Activated CD4-positive, alpha-beta T cell treated with anti-CD3 and anti-CD28 coated beads, Interleukin-2, amount 10 ng/mL, durations not matched to agents 24 days and 14 days (primary cell): ENCODE measurements around the gene TAOK3. TPM values are rescaled to one million over a fixed set of nuclear protein-coding genes. Genes with fewer than 3 reads are reported as not detected.
"Not testable (repeated sequence)": the region's sequence is repeated elsewhere in the genome, so short reads cannot be mapped to it uniquely, and the experiment has no call there.

Source experiments
- DNase-seq: peaks from one replicate; pipeline ENCODE4 v3.0.0; 2022
- H3K27ac Mint-ChIP-seq: one replicate; pipeline ENCODE4 v1.8.0; 2022; ENCODE audit warnings: mild to moderate bottlenecking, mixed read lengths
- H3K27me3 Mint-ChIP-seq: one replicate; pipeline ENCODE4 v1.8.0; 2022; ENCODE audit warnings: mixed read lengths
- H3K36me3 Mint-ChIP-seq: one replicate; pipeline ENCODE4 v1.8.0; 2022; ENCODE audit warnings: low read depth, mild to moderate bottlenecking, mixed read lengths
- H3K4me1 Mint-ChIP-seq: one replicate; pipeline ENCODE4 v1.8.0; 2021; ENCODE audit warnings: mixed read lengths
- H3K4me3 Mint-ChIP-seq: one replicate; pipeline ENCODE4 v1.8.0; 2022; ENCODE audit warnings: mild to moderate bottlenecking, moderate library complexity, mixed read lengths
- H3K9me3 Mint-ChIP-seq: one replicate; pipeline ENCODE4 v1.8.0; 2021; ENCODE audit warnings: mixed read lengths
- intact Hi-C: fragments of 100-400 bp; cut with micrococcal nuclease; formaldehyde crosslinking; loops from one replicate; pipeline ENCODE4 v1.15.1; 2023
- total RNA-seq: library from RNA; stranded (reverse); gene quantifications from 2 replicates; pipeline ENCODE4 v1.2.3, GENCODE V29; 2022

The TAOK3 gene
- total RNA-seq: 51.8 and 53.4 TPM in 2 replicates

DNA sequence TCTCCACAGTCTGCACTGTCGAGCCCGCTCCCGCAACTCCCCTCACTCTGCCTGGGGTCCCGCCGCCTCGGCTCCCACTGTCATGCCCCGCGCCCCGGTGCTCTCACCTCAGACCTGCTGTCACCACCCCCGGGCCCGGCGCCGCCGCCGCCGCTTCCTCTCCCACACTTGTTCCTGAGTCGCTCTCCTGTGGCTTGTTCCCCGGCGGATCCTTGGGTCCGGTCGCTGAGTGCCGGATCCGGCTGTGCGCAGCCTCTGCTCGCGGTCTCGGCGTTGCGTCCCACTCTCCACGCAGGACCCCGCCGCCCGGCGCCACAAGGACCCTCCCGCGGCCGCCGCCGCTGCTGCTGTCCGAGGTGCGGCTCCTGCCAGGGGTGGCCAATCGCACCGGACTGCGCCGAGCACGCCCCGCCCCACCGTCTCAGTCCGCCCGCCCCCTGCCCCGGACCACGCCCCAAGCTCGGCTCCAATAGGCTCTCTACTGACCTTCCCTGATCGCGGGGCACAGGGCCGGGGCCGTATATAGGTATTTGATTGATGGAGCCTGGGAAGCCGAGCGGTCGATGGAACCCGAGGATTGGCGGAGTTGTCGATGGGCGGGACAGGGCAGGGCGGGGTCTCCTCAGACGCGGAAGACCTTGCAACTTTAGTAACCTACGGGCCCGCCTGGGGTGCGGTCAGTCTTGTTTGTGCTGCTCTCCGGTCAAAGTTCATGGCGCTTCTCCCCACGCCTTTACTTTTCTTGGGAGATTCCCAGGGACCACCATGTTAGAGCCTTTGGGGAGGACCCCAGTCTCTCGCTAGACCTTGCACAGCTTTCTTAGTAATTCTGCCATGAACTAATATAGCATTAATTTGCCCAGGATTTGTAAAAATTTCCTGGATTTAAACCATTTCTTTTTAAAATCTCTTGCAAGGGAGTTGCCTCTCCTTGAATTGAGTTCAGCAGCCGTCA is at the start of gene TAOK3:
Gene TAOK3, minus strand, starts transcription at position 367 of the 955 bp plus-strand sequence. CDS start 117,340 bp downstream, outside the sequence.
- H3K4me3 Mint-ChIP-seq: peak within 1 kb of the TSS; percentile 97
- peak; percentile 98 for DNase-seq
- intact Hi-C loops: loop anchor here (1.0 to 10.0 kb wide), 4 partner anchors 14 to 1178 kb away; partner anchors contain the start of genes FBXO21 and PEBP1
- peaks cover 44% of the 10 kb centered on the region for H3K4me1 Mint-ChIP-seq
- peak within 1 kb of the TSS; percentile 92 for H3K27ac Mint-ChIP-seq
- H3K9me3 Mint-ChIP-seq: no peaks in the 10 kb centered on the region
- H3K36me3 Mint-ChIP-seq: peaks cover 7% of the 10 kb centered on the region
- peaks cover 15% of the 10 kb centered on the region for H3K27me3 Mint-ChIP-seq

DNA sequence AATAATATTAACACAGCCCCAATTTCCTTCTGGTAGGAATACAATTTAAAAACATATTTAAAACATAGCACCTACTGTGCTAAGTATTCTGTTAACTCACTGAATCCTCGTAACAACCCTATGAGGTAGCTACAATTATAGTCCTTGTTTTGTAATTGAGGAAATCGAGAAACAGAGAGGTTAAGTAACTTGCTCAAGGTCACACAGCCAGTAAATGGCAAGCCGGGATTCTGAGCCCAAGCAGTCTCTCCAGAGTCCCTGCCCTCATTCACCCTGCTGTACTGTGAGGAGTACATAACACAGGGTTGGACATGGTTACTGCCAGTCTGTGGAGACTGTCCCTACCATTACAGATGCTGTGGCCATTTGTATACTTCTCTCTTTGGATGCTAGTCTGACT is 48.0 kb upstream of the TAOK3 start:
- no peaks in the 10 kb centered on the region for H3K9me3 Mint-ChIP-seq
- intact Hi-C loops: no loop called here

DNA sequence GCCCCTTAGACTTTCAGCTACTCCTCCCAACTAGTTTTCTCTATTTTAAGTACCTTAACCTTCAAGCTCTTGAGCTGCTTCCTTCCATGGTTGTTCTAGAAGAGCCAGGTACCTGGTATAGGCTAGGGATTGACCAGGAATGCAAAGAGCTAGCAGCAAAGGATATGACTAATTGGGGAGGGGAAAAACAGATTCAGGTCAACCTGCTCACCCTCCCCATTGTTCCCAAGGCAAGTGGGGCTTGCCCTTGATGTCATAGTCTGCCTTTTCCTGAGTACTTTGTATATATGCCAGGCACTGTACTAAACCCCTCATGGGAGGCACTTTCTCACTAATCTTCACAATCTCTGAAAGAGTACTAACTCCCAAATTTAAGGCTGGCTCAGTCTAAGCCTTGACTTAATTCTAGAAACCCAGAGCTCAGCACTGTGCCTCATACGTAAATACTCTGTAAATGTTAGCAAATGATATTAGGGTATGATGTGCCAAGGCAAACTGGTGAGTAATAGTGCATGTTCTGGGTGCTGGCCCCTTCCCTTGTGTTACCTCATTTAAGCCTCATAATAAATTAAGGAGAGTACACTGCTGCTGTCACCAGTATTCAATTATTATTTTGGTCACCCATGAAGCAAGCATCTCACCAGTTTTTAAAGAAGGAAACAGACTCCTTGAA is 45.8 kb upstream of the TAOK3 start:
- H3K9me3 Mint-ChIP-seq: no peaks in the 10 kb centered on the region
- H3K27ac Mint-ChIP-seq: no peak overlapping the region
- H3K27me3 Mint-ChIP-seq: no peaks in the 10 kb centered on the region
- peaks cover 35% of the 10 kb centered on the region for H3K36me3 Mint-ChIP-seq
- no peak overlapping the region for H3K4me3 Mint-ChIP-seq
- DNase-seq: no peak
- intact Hi-C loops: no loop called here
- no peaks in the 10 kb centered on the region for H3K4me1 Mint-ChIP-seq

More for the DNA sequence above, 48.0 kb upstream of the TAOK3 start:
- H3K36me3 Mint-ChIP-seq: peaks cover 16% of the 10 kb centered on the region
- DNase-seq: no peak
- no peak overlapping the region for H3K4me3 Mint-ChIP-seq
- H3K27me3 Mint-ChIP-seq: no peaks in the 10 kb centered on the region
- no peaks in the 10 kb centered on the region for H3K4me1 Mint-ChIP-seq
- H3K27ac Mint-ChIP-seq: no peak overlapping the region

DNA sequence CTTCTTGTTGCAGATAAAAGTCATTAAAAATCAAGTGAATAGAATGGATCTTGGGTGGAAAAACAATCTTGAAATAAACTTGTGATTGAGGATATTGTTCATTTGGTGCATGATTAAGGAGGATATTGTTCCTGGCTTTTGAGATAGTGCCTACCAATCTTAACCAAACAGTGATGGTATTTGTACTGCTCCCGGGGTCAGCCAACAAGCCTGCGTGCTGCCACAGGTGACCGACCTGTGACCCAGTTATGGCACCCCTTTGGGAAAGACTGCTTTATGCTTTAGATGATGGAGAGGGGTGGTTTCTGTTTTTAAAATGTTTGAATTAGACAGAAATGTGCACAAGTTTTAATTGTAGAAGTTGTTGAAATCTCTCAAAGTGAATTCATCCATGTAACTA is 45.2 kb upstream of the TAOK3 start:
- Mint-ChIP-seq H3K36me3 (peaks cover 40% of the 10 kb centered on the region), H3K27me3 (no peaks in the 10 kb centered on the region), H3K27ac (no peak overlapping the region), H3K9me3 (no peaks in the 10 kb centered on the region), H3K4me1 (no peaks in the 10 kb centered on the region), H3K4me3 (no peak overlapping the region)
- intact Hi-C loops: no loop called here
- no peak for DNase-seq

DNA sequence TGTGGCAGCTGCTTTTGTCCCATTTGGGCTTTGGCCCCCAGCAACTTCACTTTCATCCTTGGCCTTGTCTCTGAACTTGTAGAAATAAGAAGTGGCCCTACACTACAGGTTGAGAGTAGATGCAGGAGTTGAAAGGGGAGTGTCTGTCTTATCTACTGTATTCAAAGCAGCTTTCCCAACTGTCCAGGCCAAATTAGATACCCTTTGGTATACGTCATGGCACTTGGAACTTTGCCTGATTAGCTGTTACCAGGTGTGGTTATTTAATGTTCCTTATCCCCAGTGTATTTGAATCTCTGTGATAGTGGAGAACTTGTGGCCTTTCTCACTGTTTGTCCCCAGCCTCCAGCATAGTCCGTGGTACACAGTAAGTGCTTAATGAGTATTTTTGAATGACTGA is 37.1 kb upstream of the TAOK3 start:
- peaks cover 6% of the 10 kb centered on the region for H3K9me3 Mint-ChIP-seq
- H3K4me3 Mint-ChIP-seq: no peak overlapping the region
- DNase-seq: no peak
- no peaks in the 10 kb centered on the region for H3K27me3 Mint-ChIP-seq
- H3K27ac Mint-ChIP-seq: no peak overlapping the region
- no peaks in the 10 kb centered on the region for H3K4me1 Mint-ChIP-seq
- H3K36me3 Mint-ChIP-seq: peaks cover 59% of the 10 kb centered on the region
- intact Hi-C loops: loop anchor here (5.0 to 10.0 kb wide), 3 partner anchors 445 to 1005 kb away; no protein-coding TSS in a partner anchor

DNA sequence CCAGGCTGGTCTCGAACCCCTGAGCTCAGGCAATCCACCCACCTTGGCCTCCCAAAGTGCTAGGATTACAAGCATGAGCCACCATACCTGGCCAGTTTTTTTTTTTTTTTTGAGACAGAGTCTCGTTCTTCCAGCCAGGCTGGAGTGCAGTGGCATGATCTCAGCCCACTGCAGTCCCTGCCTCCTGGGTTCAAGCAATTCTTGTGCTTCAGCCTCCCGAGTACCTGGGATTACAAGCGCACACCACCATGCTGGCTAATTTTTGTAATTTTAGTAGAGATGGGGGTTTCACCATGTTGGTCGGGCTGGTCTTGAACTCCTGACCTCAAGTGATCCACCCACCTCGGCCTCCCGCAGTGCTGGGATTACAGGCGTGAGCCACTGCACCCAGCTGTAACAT is 35.5 kb upstream of the TAOK3 start:
- H3K9me3 Mint-ChIP-seq, H3K27ac Mint-ChIP-seq, H3K4me3 Mint-ChIP-seq, H3K4me1 Mint-ChIP-seq, H3K27me3 Mint-ChIP-seq, DNase-seq: not testable (repeated sequence)
- H3K36me3 Mint-ChIP-seq: peaks cover 46% of the 10 kb centered on the region
- intact Hi-C loops: loop anchor here (5.0 to 10.0 kb wide), 3 partner anchors 447 to 1007 kb away; no protein-coding TSS in a partner anchor

DNA sequence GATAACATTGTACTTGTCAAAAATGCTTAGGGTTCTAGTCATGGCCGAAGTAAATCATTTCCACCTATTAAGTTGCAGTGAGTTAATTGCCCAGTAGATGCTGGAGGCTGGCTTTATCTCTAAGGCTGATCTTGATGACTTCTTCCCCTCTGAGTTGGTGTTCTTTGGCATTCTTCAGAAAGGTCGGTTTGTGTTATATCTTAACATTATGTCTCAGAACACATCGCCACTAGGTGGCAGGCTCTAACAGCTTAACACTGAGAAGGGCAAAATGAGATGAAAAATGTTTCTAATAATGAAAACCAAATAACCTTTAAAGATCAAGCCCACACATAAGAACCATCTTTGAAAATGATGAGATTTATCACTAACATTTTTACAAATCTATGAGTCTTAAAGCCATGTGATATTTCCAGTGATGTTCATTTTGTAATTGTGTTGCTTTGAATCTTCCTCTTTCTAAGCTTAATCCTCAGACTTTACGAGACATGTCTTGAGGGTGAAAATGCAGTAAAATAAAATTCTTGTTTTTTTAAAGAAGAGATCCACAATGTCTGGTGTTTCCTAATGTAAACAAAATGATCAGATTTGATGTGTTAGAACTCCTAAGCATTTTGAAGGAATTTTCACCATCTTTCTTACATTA is 32.3 kb upstream of the TAOK3 start:
- peak; percentile 86 for DNase-seq
- Mint-ChIP-seq H3K36me3 (peaks cover 41% of the 10 kb centered on the region), H3K27ac (no peak overlapping the region), H3K4me3 (no peak overlapping the region), H3K4me1 (peaks cover 3% of the 10 kb centered on the region), H3K9me3 (no peaks in the 10 kb centered on the region), H3K27me3 (no peaks in the 10 kb centered on the region)
- intact Hi-C loops: loop anchor here (5.0 to 10.0 kb wide), 3 partner anchors 450 to 1010 kb away; no protein-coding TSS in a partner anchor

DNA sequence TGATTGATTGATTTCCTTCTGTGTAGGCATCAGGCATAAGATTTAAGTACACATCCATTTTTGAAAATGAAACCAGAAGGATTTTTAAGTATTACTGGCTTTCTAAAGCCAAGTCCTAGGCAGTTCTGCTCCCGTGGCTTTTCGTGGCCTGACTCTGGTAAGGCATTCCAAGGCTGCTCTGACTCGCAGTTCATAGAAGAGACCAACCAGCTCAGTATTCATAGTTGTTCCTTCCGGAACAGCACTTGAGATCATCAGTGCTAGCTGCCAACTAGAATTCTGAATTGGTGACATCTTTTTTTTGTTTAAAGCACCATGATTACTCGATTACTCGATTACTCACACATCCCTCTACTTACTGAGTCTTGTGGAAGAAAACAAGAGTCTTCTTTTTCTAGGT is 29.5 kb upstream of the TAOK3 start:
- intact Hi-C loops: loop anchor here (10.0 kb wide), 2 partner anchors 453 to 1013 kb away; no protein-coding TSS in a partner anchor
- Mint-ChIP-seq H3K4me3 (no peak overlapping the region), H3K27me3 (no peaks in the 10 kb centered on the region)

DNA sequence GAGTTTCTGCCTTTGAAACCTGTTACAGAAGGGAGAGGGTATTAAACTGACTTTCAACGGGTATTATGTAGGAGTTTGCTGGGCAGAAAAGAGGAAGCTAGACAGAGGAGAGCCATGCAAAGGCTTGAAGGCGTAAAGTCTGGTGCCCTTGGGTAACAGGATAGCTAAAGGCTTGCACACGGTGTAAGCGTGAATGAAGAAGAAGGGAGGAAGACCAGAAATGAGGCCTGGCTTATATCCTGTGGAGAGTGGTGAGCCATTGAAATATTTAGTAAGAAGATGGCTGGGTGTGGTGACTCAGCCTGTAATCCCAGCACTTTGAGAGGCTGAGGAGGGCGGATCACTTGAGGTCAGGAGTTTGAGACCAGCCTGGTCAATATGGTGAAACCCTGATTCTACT is 26.2 kb upstream of the TAOK3 start:
- Mint-ChIP-seq H3K36me3 (peaks cover 46% of the 10 kb centered on the region), H3K4me3 (no peak overlapping the region), H3K27ac (no peak overlapping the region), H3K27me3 (no peaks in the 10 kb centered on the region), H3K9me3 (no peaks in the 10 kb centered on the region), H3K4me1 (peaks cover 3% of the 10 kb centered on the region)
- intact Hi-C loops: no loop called here
- DNase-seq: no peak

More for the DNA sequence above, 29.5 kb upstream of the TAOK3 start:
- no peak for DNase-seq
- H3K4me1 Mint-ChIP-seq: peaks cover 3% of the 10 kb centered on the region
- H3K9me3 Mint-ChIP-seq: no peaks in the 10 kb centered on the region
- H3K36me3 Mint-ChIP-seq: peaks cover 44% of the 10 kb centered on the region
- H3K27ac Mint-ChIP-seq: no peak overlapping the region

DNA sequence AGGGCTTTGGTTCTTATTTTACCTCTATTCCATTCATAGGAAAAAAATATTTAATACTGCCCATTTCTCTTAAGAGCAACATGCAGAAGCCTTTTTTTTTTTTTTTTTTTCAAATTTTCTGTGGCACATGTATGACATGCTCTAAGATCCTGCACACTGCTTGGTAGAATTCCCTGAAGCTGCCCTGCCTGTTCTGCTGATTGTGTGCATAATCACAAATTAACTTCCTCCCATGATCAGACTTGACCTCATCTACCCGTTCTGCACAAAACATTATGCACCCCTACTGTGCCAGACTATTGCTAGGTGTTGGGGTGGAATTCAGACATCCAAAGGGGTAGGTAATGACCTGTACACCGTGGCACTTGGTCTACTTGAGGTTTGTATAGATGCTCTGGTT is 25.8 kb upstream of the TAOK3 start:
- no peak for DNase-seq

DNA sequence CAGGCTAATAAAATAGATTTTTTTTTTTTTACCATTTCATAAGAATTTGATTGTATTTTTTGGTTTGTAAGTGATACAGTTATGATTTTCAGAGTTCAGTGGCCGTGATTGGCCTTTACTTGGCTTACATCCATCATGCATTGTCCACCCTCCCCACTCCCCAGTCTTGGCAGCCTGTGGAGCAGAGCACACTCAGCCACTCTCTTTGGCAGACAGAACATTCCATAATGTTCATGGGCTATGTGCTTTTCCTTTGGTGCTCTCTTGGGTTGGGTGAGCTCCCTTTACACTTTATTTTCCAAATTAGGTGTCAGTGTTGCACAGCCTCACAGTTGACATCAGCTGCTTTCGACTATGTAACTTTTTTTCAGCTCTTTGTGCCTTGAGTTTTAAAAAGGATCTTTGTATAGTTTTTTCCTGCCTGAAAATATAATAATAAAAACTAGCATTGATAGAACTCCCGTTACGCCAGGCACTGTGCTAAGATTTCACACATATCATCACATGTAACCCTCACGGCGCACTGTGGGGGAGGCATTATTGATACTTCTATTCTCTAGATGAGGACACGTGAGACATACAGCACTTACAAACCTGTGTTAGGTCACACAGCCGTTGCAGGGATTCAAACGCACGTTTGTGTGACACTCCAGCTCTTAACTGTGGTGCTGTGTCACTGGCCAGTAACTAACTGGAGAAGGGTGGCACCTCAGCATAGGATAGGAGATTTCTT is 25.2 kb upstream of the TAOK3 start:
- H3K27ac Mint-ChIP-seq: no peak overlapping the region
- no peak overlapping the region for H3K4me3 Mint-ChIP-seq
- intact Hi-C loops: no loop called here
- H3K27me3 Mint-ChIP-seq: no peaks in the 10 kb centered on the region
- H3K9me3 Mint-ChIP-seq: no peaks in the 10 kb centered on the region
- DNase-seq: no peak
- H3K4me1 Mint-ChIP-seq: peaks cover 3% of the 10 kb centered on the region
- peaks cover 44% of the 10 kb centered on the region for H3K36me3 Mint-ChIP-seq

More for the DNA sequence above, 25.8 kb upstream of the TAOK3 start:
- Mint-ChIP-seq H3K27me3 (no peaks in the 10 kb centered on the region), H3K4me1 (peaks cover 3% of the 10 kb centered on the region), H3K4me3 (no peak overlapping the region), H3K36me3 (peaks cover 46% of the 10 kb centered on the region), H3K27ac (no peak overlapping the region), H3K9me3 (no peaks in the 10 kb centered on the region)
- intact Hi-C loops: no loop called here

DNA sequence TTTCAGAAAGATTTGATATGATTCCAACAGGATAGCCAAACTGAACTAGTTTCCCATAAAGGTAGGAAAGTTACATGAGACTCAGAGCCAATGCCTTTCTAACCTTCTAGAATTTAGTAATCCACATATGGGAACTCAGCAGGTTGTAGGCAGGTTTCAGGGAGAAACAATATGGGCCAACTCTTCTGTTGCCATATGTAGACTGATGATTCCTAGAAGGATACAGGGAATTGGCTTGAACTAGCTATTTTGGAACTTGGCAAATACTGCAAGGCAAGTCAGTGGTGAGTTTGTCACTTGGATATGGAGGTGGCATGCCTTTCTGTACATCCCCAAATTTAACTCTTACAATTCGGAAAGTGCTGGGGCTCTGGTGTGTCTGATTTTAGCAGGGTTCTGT is 19.1 kb upstream of the TAOK3 start:
- Mint-ChIP-seq H3K9me3 (no peaks in the 10 kb centered on the region), H3K4me1 (no peaks in the 10 kb centered on the region), H3K27ac (no peak overlapping the region), H3K4me3 (no peak overlapping the region), H3K27me3 (no peaks in the 10 kb centered on the region), H3K36me3 (peaks cover 43% of the 10 kb centered on the region)
- intact Hi-C loops: no loop called here
- DNase-seq: no peak

DNA sequence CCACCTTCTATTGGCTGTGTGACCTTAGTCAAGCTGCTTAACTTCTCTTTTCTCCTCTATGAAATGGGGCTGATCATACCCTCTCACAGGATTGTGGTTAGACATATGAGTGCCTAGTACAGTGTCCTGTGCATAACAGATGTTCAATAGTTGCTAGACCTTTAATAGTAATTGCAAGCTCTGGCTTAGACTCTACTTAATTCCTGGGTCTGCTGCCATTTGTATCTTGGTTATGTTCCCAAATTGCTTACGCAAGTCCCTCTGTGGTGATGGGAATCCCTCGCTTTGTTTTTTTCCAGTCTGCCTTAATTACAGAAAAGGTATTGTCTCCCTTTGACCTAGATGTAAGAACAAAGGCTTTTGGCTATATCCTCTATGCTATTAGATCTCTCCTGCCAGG is 18.7 kb upstream of the TAOK3 start:
- intact Hi-C loops: no loop called here
- Mint-ChIP-seq H3K4me1 (no peaks in the 10 kb centered on the region), H3K36me3 (peaks cover 43% of the 10 kb centered on the region), H3K9me3 (no peaks in the 10 kb centered on the region), H3K27ac (no peak overlapping the region), H3K27me3 (no peaks in the 10 kb centered on the region), H3K4me3 (no peak overlapping the region)
- no peak for DNase-seq
